ENCODE measurements around the gene PEX7. TPM values are rescaled to one million over a fixed set of nuclear protein-coding genes. Genes with fewer than 3 reads are reported as not detected.
"Not testable (repeated sequence)": the region's sequence is repeated elsewhere in the genome, so short reads cannot be mapped to it uniquely, and the experiment has no call there.

PEX7 gene
- total RNA-seq, 4 donors from 2014 or later, result 3.4 to 11.0 (median 7.0) TPM; not detected in 1

DNA sequence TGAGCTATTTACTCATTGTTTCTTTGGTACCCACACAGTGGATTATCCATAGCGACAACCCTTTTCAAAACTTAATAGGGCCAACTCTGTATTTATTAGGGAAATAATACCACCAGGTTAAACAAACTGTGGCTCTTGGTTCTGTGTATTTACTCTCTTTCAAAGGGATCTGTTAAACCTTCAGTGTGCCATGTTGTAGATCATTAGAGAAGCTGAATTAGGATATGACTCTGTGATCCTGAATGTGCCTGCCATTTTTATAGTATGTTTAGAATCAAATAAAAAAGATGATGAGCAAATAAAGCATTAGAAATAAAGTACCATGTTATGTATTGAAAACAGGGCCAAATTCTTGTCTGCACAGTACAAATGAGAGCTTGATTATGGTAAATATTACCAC is 74.7 kb downstream of the PEX7 start:
- Histone ChIP-seq H3K36me3 (peaks cover 0 to 8% (median 4%) of the 10 kb centered on the region in 4 donors), H3K4me3 (no peak overlapping the region), H3K9me3 (no peaks in the 10 kb centered on the region), H3K27ac (no peak overlapping the region), H3K27me3 (no peaks in the 10 kb centered on the region), H3K4me1 (no peaks in the 10 kb centered on the region)
- in situ Hi-C loops (cut with MboI; ENCODE audit: low pct_ligation_motif_present in 1 of 4, low pct_unique_long_range_greater_than_20kb in 1 of 4, low sequenced_read_pairs in 3 of 4) (no loop called here), intact Hi-C loops (cut with DNase I; ENCODE audit: low total_unique reads) (no loop called here)
- whole genome bisulfite sequencing, 2 donors (ENCODE audit: low coverage in 1 of 2), result 26 to 95% methylated on average over 1 of the region's 1 CpG
- TF ChIP-seq, protein P1, sequence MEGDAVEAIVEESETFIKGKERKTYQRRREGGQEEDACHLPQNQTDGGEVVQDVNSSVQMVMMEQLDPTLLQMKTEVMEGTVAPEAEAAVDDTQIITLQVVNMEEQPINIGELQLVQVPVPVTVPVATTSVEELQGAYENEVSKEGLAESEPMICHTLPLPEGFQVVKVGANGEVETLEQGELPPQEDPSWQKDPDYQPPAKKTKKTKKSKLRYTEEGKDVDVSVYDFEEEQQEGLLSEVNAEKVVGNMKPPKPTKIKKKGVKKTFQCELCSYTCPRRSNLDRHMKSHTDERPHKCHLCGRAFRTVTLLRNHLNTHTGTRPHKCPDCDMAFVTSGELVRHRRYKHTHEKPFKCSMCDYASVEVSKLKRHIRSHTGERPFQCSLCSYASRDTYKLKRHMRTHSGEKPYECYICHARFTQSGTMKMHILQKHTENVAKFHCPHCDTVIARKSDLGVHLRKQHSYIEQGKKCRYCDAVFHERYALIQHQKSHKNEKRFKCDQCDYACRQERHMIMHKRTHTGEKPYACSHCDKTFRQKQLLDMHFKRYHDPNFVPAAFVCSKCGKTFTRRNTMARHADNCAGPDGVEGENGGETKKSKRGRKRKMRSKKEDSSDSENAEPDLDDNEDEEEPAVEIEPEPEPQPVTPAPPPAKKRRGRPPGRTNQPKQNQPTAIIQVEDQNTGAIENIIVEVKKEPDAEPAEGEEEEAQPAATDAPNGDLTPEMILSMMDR (IDR thresholded peaks at IDR 0.05), result no peak
- TF ChIP-seq POLR2A (IDR thresholded peaks at IDR 0.05) (no peak), POLR2AphosphoS5 (IDR thresholded peaks at IDR 0.05) (no peak), EP300 (IDR thresholded peaks at IDR 0.05; ENCODE audit: low read depth) (no peak)
- no peak for DNase-seq

DNA sequence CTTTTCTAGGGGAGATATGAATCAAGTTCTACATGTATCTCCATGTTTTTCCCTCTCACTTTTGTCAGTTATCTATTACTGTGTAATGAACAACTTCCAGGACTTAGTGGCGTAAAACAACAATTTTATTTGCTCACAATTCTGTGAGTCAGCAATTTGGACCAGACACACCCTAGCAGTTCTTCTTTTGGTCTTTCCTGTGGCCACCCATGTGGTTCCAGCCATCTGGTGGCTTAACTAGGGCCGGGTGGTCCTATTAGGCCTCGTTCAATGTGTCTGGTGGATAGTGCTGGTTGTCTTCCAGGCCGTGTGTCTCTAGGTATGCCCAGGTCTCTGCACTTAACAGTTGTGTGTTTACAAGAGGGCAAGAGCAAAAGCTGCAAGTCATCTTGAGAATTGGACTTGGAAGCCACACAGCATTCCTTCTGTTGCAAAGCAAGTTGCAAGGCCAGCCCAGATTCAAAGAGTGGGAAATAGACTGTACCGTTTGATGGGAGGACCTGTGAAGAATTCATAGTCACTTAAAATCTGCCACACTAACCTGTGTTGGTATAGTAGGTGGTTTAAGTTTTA is 78.9 kb downstream of the PEX7 start:
- no peaks in the 10 kb centered on the region for H3K27me3 ChIP-seq
- H3K27ac ChIP-seq, result no peak overlapping the region
- WGBS, 2 donors (ENCODE audit: low coverage in 1 of 2), result 80 to 85% methylated on average over 2 to 5 of the region's 5 CpGs
- TF ChIP-seq EP300 (IDR thresholded peaks at IDR 0.05; ENCODE audit: low read depth) (no peak), POLR2A (IDR thresholded peaks at IDR 0.05) (no peak), POLR2AphosphoS5 (IDR thresholded peaks at IDR 0.05) (no peak)
- TF ChIP-seq, protein P1 (IDR thresholded peaks at IDR 0.05), result no peak
- in situ Hi-C loops (cut with MboI; ENCODE audit: low pct_ligation_motif_present in 1 of 4, low pct_unique_long_range_greater_than_20kb in 1 of 4, low sequenced_read_pairs in 3 of 4), result no loop called here
- no peaks in the 10 kb centered on the region for H3K4me1 ChIP-seq
- DNase-seq, result no peak
- intact Hi-C loops (cut with DNase I; ENCODE audit: low total_unique reads), result loop anchor here (1.0 kb wide), 1 partner anchor 14 kb away; no protein-coding TSS in a partner anchor
- H3K36me3 ChIP-seq, result peaks cover 0 to 11% (median 4%) of the 10 kb centered on the region in 4 donors
- H3K9me3 ChIP-seq, result no peaks in the 10 kb centered on the region
- no peak overlapping the region for H3K4me3 ChIP-seq

DNA sequence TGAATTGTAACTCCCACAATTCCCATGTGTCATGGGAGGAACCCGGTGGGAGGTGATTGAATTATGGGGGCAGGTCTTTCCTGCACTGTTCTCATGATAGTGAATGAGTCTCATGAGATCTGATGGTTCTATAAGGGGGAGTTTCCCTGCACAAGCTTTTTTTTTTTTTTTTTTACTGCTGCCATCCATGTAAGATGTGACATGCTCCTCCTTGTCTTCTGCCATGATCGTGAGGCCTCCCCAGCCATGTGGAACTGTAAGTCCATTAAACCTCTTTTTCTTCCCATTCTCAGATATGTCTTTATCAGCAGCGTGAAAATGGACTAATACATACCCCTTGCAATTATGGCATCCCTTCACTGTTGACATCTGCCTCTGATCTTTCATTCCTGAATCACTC is 82.1 kb downstream of the PEX7 start:
- H3K36me3 ChIP-seq; H3K27ac ChIP-seq; H3K9me3 ChIP-seq; H3K4me3 ChIP-seq; H3K27me3 ChIP-seq; in situ Hi-C loops (cut with MboI; ENCODE audit: low pct_ligation_motif_present in 1 of 4, low pct_unique_long_range_greater_than_20kb in 1 of 4, low sequenced_read_pairs in 3 of 4); DNase-seq; H3K4me1 ChIP-seq; intact Hi-C loops (cut with DNase I; ENCODE audit: low total_unique reads): not testable (repeated sequence)
- 95 to 99% methylated on average over 3 of the region's 3 CpGs for WGBS, 2 donors (ENCODE audit: low coverage in 1 of 2)

DNA sequence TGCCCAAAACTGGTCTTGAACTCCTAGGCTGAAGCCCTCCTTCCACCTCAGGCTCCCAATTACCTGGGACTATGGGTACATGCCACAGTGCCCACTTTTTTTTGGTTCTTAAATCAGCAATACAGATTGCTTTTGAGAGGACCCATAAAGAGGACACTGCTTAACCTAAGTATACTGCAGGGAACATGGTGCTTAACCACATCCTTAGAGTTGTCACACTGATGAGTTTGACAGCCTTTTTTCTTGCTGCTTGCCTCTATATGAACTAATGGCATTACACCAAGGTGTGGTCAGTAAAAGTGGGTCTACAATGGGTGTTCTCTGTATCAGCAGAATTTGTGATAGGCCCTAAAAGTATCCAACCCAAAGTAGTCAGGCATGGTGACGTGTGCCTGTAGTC is 92.6 kb downstream of the PEX7 start:
- 89 to 94% methylated on average over 1 of the region's 1 CpG for WGBS, 2 donors (ENCODE audit: low coverage in 1 of 2)
- intact Hi-C loops (cut with DNase I; ENCODE audit: low total_unique reads) (no loop called here), in situ Hi-C loops (cut with MboI; ENCODE audit: low pct_ligation_motif_present in 1 of 4, low pct_unique_long_range_greater_than_20kb in 1 of 4, low sequenced_read_pairs in 3 of 4) (no loop called here)
- DNase-seq, result no peak
- Histone ChIP-seq H3K4me1 (no peaks in the 10 kb centered on the region), H3K27ac (no peak overlapping the region), H3K9me3 (no peaks in the 10 kb centered on the region), H3K27me3 (peaks cover 16% of the 10 kb centered on the region), H3K36me3 (peaks cover 0 to 10% (median 0%) of the 10 kb centered on the region in 4 donors), H3K4me3 (no peak overlapping the region)
- TF ChIP-seq POLR2A (IDR thresholded peaks at IDR 0.05) (no peak), EP300 (IDR thresholded peaks at IDR 0.05; ENCODE audit: low read depth) (no peak), POLR2AphosphoS5 (IDR thresholded peaks at IDR 0.05) (no peak)
- TF ChIP-seq, protein P1 (IDR thresholded peaks at IDR 0.05), result no peak

DNA sequence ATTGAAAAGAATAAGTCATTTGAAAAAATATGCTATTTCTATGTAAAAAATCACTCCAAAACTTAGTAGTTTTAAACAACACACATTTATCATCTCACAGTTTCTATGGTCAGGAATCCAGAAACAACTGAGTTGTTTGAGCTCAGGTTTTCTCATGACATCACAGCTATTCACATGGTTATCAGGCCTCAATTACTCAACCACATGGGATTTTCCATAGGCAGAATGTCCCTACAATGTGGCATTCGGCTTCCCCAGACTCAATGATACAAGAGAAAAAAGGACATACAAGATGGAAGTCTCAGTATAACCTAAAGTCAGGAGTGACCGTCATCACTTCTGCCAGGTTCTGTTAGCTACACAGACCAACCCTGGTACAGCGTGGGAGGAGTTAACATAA is 96.3 kb downstream of the PEX7 start:
- in situ Hi-C loops (cut with MboI; ENCODE audit: low pct_ligation_motif_present in 1 of 4, low pct_unique_long_range_greater_than_20kb in 1 of 4, low sequenced_read_pairs in 3 of 4) (no loop called here), intact Hi-C loops (cut with DNase I; ENCODE audit: low total_unique reads) (no loop called here)
- TF ChIP-seq POLR2AphosphoS5 (IDR thresholded peaks at IDR 0.05), result no peak
- TF ChIP-seq EP300 (IDR thresholded peaks at IDR 0.05; ENCODE audit: low read depth), result no peak
- TF ChIP-seq, protein P1 (IDR thresholded peaks at IDR 0.05), result no peak
- WGBS, 2 donors (ENCODE audit: low coverage in 1 of 2), result 50 to 84% methylated on average over 1 to 3 of the region's 3 CpGs
- Histone ChIP-seq H3K27ac (no peak overlapping the region), H3K27me3 (peaks cover 53% of the 10 kb centered on the region), H3K9me3 (no peaks in the 10 kb centered on the region), H3K4me3 (no peak overlapping the region), H3K4me1 (peaks cover 15 to 34% (median 30%) of the 10 kb centered on the region in 4 donors), H3K36me3 (peaks cover 0 to 4% (median 0%) of the 10 kb centered on the region in 4 donors)
- DNase-seq, result no peak

Data from transverse colon (tissue), 4 donors.